Inferior parietal cortex (tissue), 1 donor: ENCODE measurements around the gene COL4A2.
A peak's percentile ranks its signal among the peaks of the same experiment; 100 is the strongest.
"Not testable (repeated sequence)": the region's sequence is repeated elsewhere in the genome, so short reads cannot be mapped to it uniquely, and the experiment has no call there.

Experiments used
- DNase-seq: peaks from one replicate; pipeline ENCODE4 v3.0.0-alpha.2; 2016; ENCODE audit errors: extremely low spot score

The COL4A2 gene

GRCh38 chr13:110474713-110475112, 167.6 kb downstream of the COL4A2 start:
- no peak for DNase-seq

GRCh38 chr13:110475117-110475516, 168.0 kb downstream of the COL4A2 start:
- no peak for DNase-seq

- DNase-seq, result no peak
These were observed 168.6 kb downstream of the COL4A2 start for GRCh38 chr13:110475550-110476219.

GRCh38 chr13:110476220-110476617, 169.1 kb downstream of the COL4A2 start:
- peak; percentile 30 for DNase-seq

- DNase-seq, result no peak
These were observed 170.7 kb downstream of the COL4A2 start for GRCh38 chr13:110477706-110478245.

- DNase-seq, result no peak
These were observed 171.5 kb downstream of the COL4A2 start for GRCh38 chr13:110478405-110479214.

- no peak for DNase-seq
These were observed 172.1 kb downstream of the COL4A2 start for GRCh38 chr13:110479215-110479545.

GRCh38 chr13:110479648-110480047, 172.6 kb downstream of the COL4A2 start:
- no peak for DNase-seq

GRCh38 chr13:110480161-110480560, 173.1 kb downstream of the COL4A2 start:
- DNase-seq, result no peak

GRCh38 chr13:110483386-110483968, 176.4 kb downstream of the COL4A2 start:
- peak; percentile 48 for DNase-seq

GRCh38 chr13:110484290-110485048, 177.4 kb downstream of the COL4A2 start:
- DNase-seq, result no peak

- no peak for DNase-seq
These were observed 178.5 kb downstream of the COL4A2 start for GRCh38 chr13:110485604-110486003.

- DNase-seq, result no peak
These were observed 179.1 kb downstream of the COL4A2 start for GRCh38 chr13:110486061-110486715.

- not testable (repeated sequence) for DNase-seq
These were observed 179.8 kb downstream of the COL4A2 start for GRCh38 chr13:110486880-110487279.

GRCh38 chr13:110490009-110490770, 183.1 kb downstream of the COL4A2 start:
- no peak for DNase-seq

GRCh38 chr13:110491869-110492678, 185.0 kb downstream of the COL4A2 start:
- DNase-seq, result no peak

- DNase-seq, result no peak
These were observed 185.9 kb downstream of the COL4A2 start for GRCh38 chr13:110492679-110493593.

- no peak for DNase-seq
These were observed 186.5 kb downstream of the COL4A2 start for GRCh38 chr13:110493613-110494012.

- no peak for DNase-seq
These were observed 188.3 kb downstream of the COL4A2 start for GRCh38 chr13:110495376-110495775.
